Gastroesophageal sphincter (tissue), 3 donors: ENCODE results near the gene COA5.

Experiments used
- CTCF ChIP-seq, 4 experiments: fragments of 200-600 bp in 2 of 4; fragments of 450-650 bp in 2 of 4; sonication (generic) in 1 of 4; IDR thresholded peaks; one replicate each; pipeline ENCODE4 v1.5.1; 2017 to 2019; ENCODE audit warnings: antibody characterized with exemption in 4 of 4, mild to moderate bottlenecking in 2 of 4, moderate library complexity in 2 of 4
- EP300 ChIP-seq: sonication (generic); formaldehyde crosslinking; IDR thresholded peaks from one replicate; pipeline ENCODE4 v1.6.1; 2017; ENCODE audit warnings: antibody characterized with exemption, mild to moderate bottlenecking
- POLR2A ChIP-seq, 2 donors: fragments of 450-650 bp; IDR thresholded peaks; one replicate each; pipeline ENCODE4 v1.6.1; 2017; ENCODE audit warnings: antibody characterized with exemption in 2 of 2, mild to moderate bottlenecking in 2 of 2, moderate library complexity in 1 of 2
- POLR2AphosphoS5 ChIP-seq: sonication (generic); formaldehyde crosslinking; IDR thresholded peaks from one replicate; pipeline ENCODE4 v1.6.1; 2017; ENCODE audit warnings: antibody characterized with exemption

- no peak for TF ChIP-seq POLR2A (IDR thresholded peaks at IDR 0.05)
- no peak for TF ChIP-seq CTCF (IDR thresholded peaks at IDR 0.05)
- no peak for TF ChIP-seq POLR2AphosphoS5
- no peak for TF ChIP-seq EP300
Measured at GRCh38 chr2:98586551-98587140, 21.7 kb downstream of the COA5 start.
